GM23338 (cell line): ENCODE measurements around the gene RNF182. TPM values are rescaled to one million over a fixed set of nuclear protein-coding genes. Genes with fewer than 3 reads are reported as not detected.

ENCODE experiments used
- ATAC-seq: fragments of 200-7000 bp; cut with Tn5 transposase; 3 replicates; pipeline ENCODE4 v1.9.1; 2020
- DNase-seq: peaks from one replicate; pipeline ENCODE4 v3.0.0-alpha.2; 2015; ENCODE audit warnings: low spot score
- H2AFZ ChIP-seq: fragments of 200-600 bp; sonication (generic); 2 replicates; pipeline ENCODE4 v1.8.0; 2016; ENCODE audit warnings: antibody characterized with exemption, mild to moderate bottlenecking, moderate library complexity
- H3F3A ChIP-seq: fragments of 200-600 bp; sonication (generic); replicated peaks from 2 replicates; pipeline ENCODE4 v1.8.0; 2017; ENCODE audit warnings: antibody characterized with exemption, mixed run types, low read depth
- H3K27ac ChIP-seq: fragments of 200-600 bp; sonication (generic); 2 replicates; pipeline ENCODE4 v1.6.1; 2016; ENCODE audit warnings: low read depth
- H3K27me3 ChIP-seq: fragments of 200-600 bp; sonication (generic); 2 replicates; pipeline ENCODE4 v1.8.0; 2016; ENCODE audit warnings: mild to moderate bottlenecking, mixed run types, moderate library complexity; ENCODE audit not compliant: insufficient read depth
- H3K36me3 ChIP-seq: fragments of 200-600 bp; sonication (generic); 2 replicates; pipeline ENCODE4 v1.8.0; 2016; ENCODE audit warnings: mild to moderate bottlenecking; ENCODE audit not compliant: insufficient read depth
- H3K4me1 ChIP-seq: fragments of 200-600 bp; sonication (generic); 2 replicates; pipeline ENCODE4 v1.8.0; 2016; ENCODE audit warnings: mild to moderate bottlenecking, moderate library complexity; ENCODE audit not compliant: insufficient read depth
- H3K4me2 ChIP-seq: fragments of 200-600 bp; sonication (generic); 2 replicates; pipeline ENCODE4 v1.7.1; 2017; ENCODE audit warnings: mixed run types
- H3K4me3 ChIP-seq: fragments of 200-600 bp; sonication (generic); 2 replicates; pipeline ENCODE4 v1.6.1; 2016; ENCODE audit warnings: mixed run types
- H3K79me2 ChIP-seq: fragments of 200-600 bp; sonication (generic); replicated peaks from 2 replicates; pipeline ENCODE4 v1.8.0; 2017; ENCODE audit warnings: mild to moderate bottlenecking; ENCODE audit not compliant: insufficient read depth
- H3K9me2 ChIP-seq: fragments of 200-600 bp; sonication (generic); 2 replicates; pipeline ENCODE4 v1.8.0; 2017; ENCODE audit not compliant: insufficient read depth
- H4K20me1 ChIP-seq: fragments of 200-600 bp; sonication (generic); replicated peaks from 2 replicates; pipeline ENCODE4 v1.8.0; 2017; ENCODE audit warnings: mild to moderate bottlenecking; ENCODE audit not compliant: insufficient read depth
- H3K27ac Mint-ChIP-seq: 2 replicates; pipeline ENCODE4 v1.8.0; 2020; ENCODE audit warnings: inconsistent platforms, mild to moderate bottlenecking, moderate library complexity, mixed read lengths
- H3K27me3 Mint-ChIP-seq: 3 replicates; pipeline ENCODE4 v1.8.0; 2022; ENCODE audit warnings: low read depth, mild to moderate bottlenecking, moderate library complexity, mixed read lengths, inconsistent platforms; ENCODE audit not compliant: insufficient read depth, poor library complexity
- H3K36me3 Mint-ChIP-seq: 3 replicates; pipeline ENCODE4 v1.8.0; 2021; ENCODE audit warnings: low read depth, mild to moderate bottlenecking, inconsistent platforms, moderate library complexity, mixed read lengths
- H3K4me1 Mint-ChIP-seq: 3 replicates; pipeline ENCODE4 v1.8.0; 2020; ENCODE audit warnings: mild to moderate bottlenecking, inconsistent platforms, mixed read lengths
- H3K4me3 Mint-ChIP-seq: 3 replicates; pipeline ENCODE4 v1.8.0; 2021; ENCODE audit warnings: moderate library complexity, mild to moderate bottlenecking, inconsistent platforms, mixed read lengths
- H3K9me3 Mint-ChIP-seq: 3 replicates; pipeline ENCODE4 v1.8.0; 2020; ENCODE audit warnings: moderate library complexity, mild to moderate bottlenecking, inconsistent platforms, mixed read lengths
- ETS1 ChIP-seq: IDR thresholded peaks from 2 replicates; pipeline ENCODE4 v1.6.1; 2016; ENCODE audit warnings: antibody characterized with exemption
- EZH2 ChIP-seq: fragments of 200-600 bp; sonication (generic); IDR thresholded peaks from one replicate; pipeline ENCODE4 v1.8.0; 2017; ENCODE audit warnings: antibody characterized with exemption, mild to moderate bottlenecking, low read depth; ENCODE audit not compliant: unreplicated experiment
- EZH2phosphoT487 ChIP-seq: fragments of 200-600 bp; sonication (generic); IDR thresholded peaks from one replicate; pipeline ENCODE4 v1.8.1; 2018; ENCODE audit warnings: antibody characterized with exemption; ENCODE audit not compliant: unreplicated experiment
- JUNB ChIP-seq: IDR thresholded peaks from one replicate; pipeline ENCODE4 v1.6.1; 2016; ENCODE audit warnings: antibody characterized with exemption; ENCODE audit not compliant: unreplicated experiment
- POLR2AphosphoS5 ChIP-seq: IDR thresholded peaks from 2 replicates; pipeline ENCODE4 v1.6.1; 2016; ENCODE audit warnings: antibody characterized with exemption, low read depth
- REST ChIP-seq: IDR thresholded peaks from one replicate; pipeline ENCODE4 v1.6.1; 2018; ENCODE audit warnings: antibody characterized with exemption; ENCODE audit not compliant: unreplicated experiment
- ZNF114 ChIP-seq: fragments of 250-450 bp; sonication (Bioruptor Pico); IDR thresholded peaks from 2 replicates; pipeline ENCODE4 v1.5.0; 2020; ENCODE audit warnings: mild to moderate bottlenecking, moderate library complexity
- ZNF331 ChIP-seq: fragments of 250-450 bp; sonication (Bioruptor Pico); IDR thresholded peaks from 2 replicates; pipeline ENCODE4 v1.5.0; 2020; ENCODE audit warnings: low read depth, mild to moderate bottlenecking, moderate library complexity
- ZNF462 ChIP-seq: fragments of 250-450 bp; sonication (Bioruptor Pico); IDR thresholded peaks from 2 replicates; pipeline ENCODE4 v1.5.0; 2020; ENCODE audit warnings: mild to moderate bottlenecking, moderate library complexity
- polyA plus RNA-seq: library from polyadenylated mRNA; unstranded; fragments of >200 nt; fragmentation: Nextera tagmentation; extraction: Ambion mirVana; gene quantifications from 2 replicates; pipeline ENCODE4 v1.2.1, GENCODE V29; 2016
- total RNA-seq: library from RNA; depleted of rRNA; stranded (reverse); fragments of >200 nt; shearing (Covaris generic); gene quantifications from 2 replicates; pipeline ENCODE4 v1.2.3, GENCODE V29; 2014

Gene RNF182
- total and polyA plus RNA-seq, 2 experiments from 2014 or later: 3.2 to 9.8 TPM

GRCh38 chr6:14023855-14024254 lies 99.1 kb downstream of the RNF182 start:
- no peak; the same call in 2 of the 3 replicates for ATAC-seq

More at GRCh38 chr6:14023855-14024254, 99.1 kb downstream of the RNF182 start:
- H3K27ac ChIP-seq: no peak overlapping the region
- H2AFZ ChIP-seq: peak overlapping the region; percentile 67
- no peak for TF ChIP-seq ZNF462 (CRISPR knock-in tag)
- TF ChIP-seq REST: no peak
- no peak for TF ChIP-seq EZH2phosphoT487
- TF ChIP-seq ZNF331 (CRISPR knock-in tag): no peak
- no peak for TF ChIP-seq JUNB
- no peak for TF ChIP-seq ZNF114 (CRISPR knock-in tag)
- TF ChIP-seq ETS1: no peak
- TF ChIP-seq POLR2AphosphoS5: no peak
- TF ChIP-seq EZH2: no peak
- peaks cover 35% of the 10 kb centered on the region for H3K4me1 Mint-ChIP-seq
- no peak overlapping the region for H3K27ac Mint-ChIP-seq
- H3K9me2 ChIP-seq: peaks cover 11% of the 10 kb centered on the region
- H3K36me3 Mint-ChIP-seq: peaks cover 3% of the 10 kb centered on the region; the same call in 1 of the 3 replicates
- H3K4me3 ChIP-seq: no peak overlapping the region
- H3K4me2 ChIP-seq: peak overlapping the region; percentile 4; the same call in 1 of the 2 replicates
- DNase-seq: peak; percentile 20
- no peaks in the 10 kb centered on the region for H3K36me3 ChIP-seq
- no peaks in the 10 kb centered on the region for H3K79me2 ChIP-seq
- H3K27me3 Mint-ChIP-seq: peaks cover 7% of the 10 kb centered on the region
- H3F3A ChIP-seq: no peaks in the 10 kb centered on the region
- H3K27me3 ChIP-seq: no peaks in the 10 kb centered on the region
- H4K20me1 ChIP-seq: no peaks in the 10 kb centered on the region
- H3K4me1 ChIP-seq: peaks cover 26% of the 10 kb centered on the region; the same call in 1 of the 2 replicates
- no peak overlapping the region for H3K4me3 Mint-ChIP-seq
- H3K9me3 Mint-ChIP-seq: peaks cover 2% of the 10 kb centered on the region; the same call in 2 of the 3 replicates
